Endothelial cell (in vitro differentiated cells): Measurements from ENCODE around the gene PADI1. TPM values are rescaled to one million over a fixed set of nuclear protein-coding genes. Genes with fewer than 3 reads are reported as not detected.

Experiments
- DNase-seq: peaks from one replicate; pipeline ENCODE4 v3.0.0; 2021; ENCODE audit warnings: low spot score
- H3K27ac Mint-ChIP-seq: one replicate; pipeline ENCODE4 v1.8.0; 2021; ENCODE audit warnings: mixed read lengths, inconsistent platforms; ENCODE audit not compliant: unreplicated experiment
- H3K27me3 Mint-ChIP-seq: one replicate; pipeline ENCODE4 v1.8.0; 2021; ENCODE audit warnings: mild to moderate bottlenecking, moderate library complexity, mixed read lengths, inconsistent platforms; ENCODE audit not compliant: unreplicated experiment
- H3K36me3 Mint-ChIP-seq: one replicate; pipeline ENCODE4 v1.8.0; 2021; ENCODE audit warnings: mild to moderate bottlenecking, low read depth, mixed read lengths, inconsistent platforms; ENCODE audit not compliant: unreplicated experiment
- H3K4me1 Mint-ChIP-seq: one replicate; pipeline ENCODE4 v1.8.0; 2021; ENCODE audit warnings: mild to moderate bottlenecking, mixed read lengths, inconsistent platforms; ENCODE audit not compliant: unreplicated experiment
- H3K4me3 Mint-ChIP-seq: one replicate; pipeline ENCODE4 v1.8.0; 2021; ENCODE audit warnings: mild to moderate bottlenecking, mixed read lengths, inconsistent platforms; ENCODE audit not compliant: unreplicated experiment
- H3K9me3 Mint-ChIP-seq: one replicate; pipeline ENCODE4 v1.8.0; 2021; ENCODE audit warnings: mixed read lengths, inconsistent platforms; ENCODE audit not compliant: unreplicated experiment
- CTCF ChIP-seq: fragments of 200-600 bp; sonication (generic); IDR thresholded peaks from one replicate; pipeline ENCODE4 v1.5.0; 2021; ENCODE audit warnings: antibody characterized with exemption; ENCODE audit not compliant: unreplicated experiment
- total RNA-seq: library from RNA; stranded (reverse); fragmentation: NEBNext Ultra II Directional; extraction: Animal tissue kit (Norgen Biotek cat#: 25700); gene quantifications from one replicate; pipeline ENCODE4 v1.2.1, GENCODE V29; 2021; ENCODE audit not compliant: unreplicated experiment

PADI1 gene
- total RNA-seq, 1 donor from 2014 or later, result 0.08 TPM

DNA sequence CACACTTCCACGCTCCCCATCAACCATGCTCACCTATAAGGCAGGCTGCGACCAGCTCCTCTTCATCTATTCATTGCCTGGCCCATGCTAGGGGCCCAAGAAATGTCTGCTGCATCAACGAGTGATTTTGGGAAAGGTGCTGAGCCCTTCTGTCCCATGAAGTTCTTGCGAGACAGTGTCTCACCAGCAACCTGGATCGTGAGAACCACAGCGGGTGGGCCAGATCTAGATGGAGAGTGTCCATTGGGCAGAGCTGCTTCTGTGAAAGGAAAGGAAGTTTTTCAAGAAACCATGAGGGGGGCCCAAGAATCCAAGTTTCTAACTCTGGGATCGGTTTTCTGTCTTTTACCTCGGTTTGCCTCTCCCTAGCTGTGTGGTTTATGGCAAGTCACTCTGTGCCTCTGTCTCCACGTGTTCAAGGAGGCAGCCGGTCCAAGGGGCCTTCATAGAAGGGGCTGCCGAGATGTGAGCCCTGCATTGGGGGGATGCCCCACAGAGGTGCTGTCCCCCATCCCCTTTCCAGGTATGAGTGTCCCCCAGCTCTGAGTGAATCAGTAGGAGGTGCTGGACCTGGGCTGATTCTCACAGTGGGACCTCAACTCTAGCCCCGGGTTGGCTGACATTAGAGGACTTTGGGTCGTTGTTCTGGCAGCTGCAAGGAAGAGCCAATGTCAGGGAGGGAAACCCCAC lies 8.3 kb upstream of the PADI1 start:
- no peak overlapping the region for H3K4me3 Mint-ChIP-seq
- no peaks in the 10 kb centered on the region for H3K9me3 Mint-ChIP-seq
- no peak for TF ChIP-seq CTCF
- no peaks in the 10 kb centered on the region for H3K4me1 Mint-ChIP-seq
- peaks cover 8% of the 10 kb centered on the region for H3K27me3 Mint-ChIP-seq
- no peaks in the 10 kb centered on the region for H3K36me3 Mint-ChIP-seq
- no peak overlapping the region for H3K27ac Mint-ChIP-seq
- no peak for DNase-seq

- Mint-ChIP-seq H3K4me1 (no peaks in the 10 kb centered on the region), H3K27me3 (peaks cover 2% of the 10 kb centered on the region), H3K9me3 (no peaks in the 10 kb centered on the region), H3K4me3 (no peak overlapping the region), H3K27ac (no peak overlapping the region), H3K36me3 (no peaks in the 10 kb centered on the region)
- no peak for DNase-seq
- TF ChIP-seq CTCF, result no peak
Measured at GRCh38 chr1:17197696-17198095, 7.2 kb upstream of the PADI1 start.

DNA sequence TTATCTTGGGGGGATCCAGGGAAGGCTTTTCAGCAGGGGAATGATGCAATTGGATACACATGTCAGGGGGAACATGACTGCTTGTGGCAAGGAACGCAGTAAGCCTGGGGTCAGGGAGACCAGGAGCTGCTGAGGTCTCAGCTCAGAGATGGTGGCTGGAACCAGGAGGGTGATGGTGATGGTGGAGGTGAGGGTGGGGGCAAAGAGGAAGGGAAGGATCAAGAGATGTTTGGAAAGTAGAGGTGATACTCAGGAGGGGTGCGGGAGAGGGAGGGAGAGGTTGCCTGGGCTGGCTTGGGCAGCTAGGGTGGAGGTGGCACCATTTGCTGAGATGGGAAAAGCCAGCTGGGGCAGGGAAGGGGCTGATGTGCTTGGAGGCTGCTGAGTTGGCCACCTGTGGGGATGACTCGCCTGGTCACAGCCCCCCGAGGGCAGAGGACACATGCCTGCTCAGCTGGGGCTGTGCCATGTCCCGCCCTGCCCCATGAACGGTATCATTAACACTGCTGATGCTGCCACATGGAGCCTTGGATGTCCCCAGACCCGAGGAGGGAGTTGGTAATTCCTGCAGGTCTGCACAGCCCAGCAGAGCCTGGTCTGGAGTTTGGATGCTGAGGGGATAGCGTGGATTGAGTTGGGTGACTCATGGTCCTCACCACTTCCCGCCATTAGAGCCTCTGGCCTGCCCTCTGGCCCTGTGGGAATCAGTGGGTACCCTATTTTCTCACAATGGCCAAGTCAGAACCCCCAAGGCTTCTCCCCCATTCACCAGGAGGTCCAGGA lies 6.3 kb upstream of the PADI1 start:
- Mint-ChIP-seq H3K27ac (no peak overlapping the region), H3K27me3 (peaks cover 2% of the 10 kb centered on the region), H3K9me3 (no peaks in the 10 kb centered on the region), H3K4me3 (no peak overlapping the region), H3K4me1 (no peaks in the 10 kb centered on the region), H3K36me3 (no peaks in the 10 kb centered on the region)
- DNase-seq, result no peak
- TF ChIP-seq CTCF, result no peak

- no peak for TF ChIP-seq CTCF
- H3K9me3 Mint-ChIP-seq, result no peaks in the 10 kb centered on the region
- no peaks in the 10 kb centered on the region for H3K36me3 Mint-ChIP-seq
- H3K27ac Mint-ChIP-seq, result no peak overlapping the region
- peaks cover 2% of the 10 kb centered on the region for H3K27me3 Mint-ChIP-seq
- H3K4me1 Mint-ChIP-seq, result no peaks in the 10 kb centered on the region
- H3K4me3 Mint-ChIP-seq, result no peak overlapping the region
- DNase-seq, result no peak
Measured at GRCh38 chr1:17199267-17200044, 5.5 kb upstream of the PADI1 start.

DNA sequence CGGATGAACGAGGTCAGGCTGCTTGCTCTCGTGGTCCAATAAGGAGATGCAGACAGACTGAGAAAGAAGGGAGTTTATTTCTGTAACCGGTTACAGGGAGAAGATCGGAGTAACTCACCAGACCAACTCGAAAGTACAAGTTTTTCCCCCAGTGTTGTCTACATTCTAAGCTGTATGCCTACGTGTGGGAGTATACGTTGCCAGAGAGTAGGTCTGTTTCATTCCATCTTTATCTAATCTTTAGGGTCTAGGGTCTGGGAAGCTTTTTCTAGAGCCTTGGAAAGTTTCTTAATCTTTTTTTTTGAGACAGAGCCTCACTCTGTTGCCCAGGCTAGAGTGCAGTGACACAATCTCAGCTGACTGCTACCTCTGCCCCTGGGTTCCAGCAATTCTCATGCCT lies 4.7 kb upstream of the PADI1 start:
- Mint-ChIP-seq H3K27me3 (peaks cover 2% of the 10 kb centered on the region), H3K27ac (no peak overlapping the region), H3K9me3 (no peaks in the 10 kb centered on the region), H3K36me3 (no peaks in the 10 kb centered on the region), H3K4me1 (no peaks in the 10 kb centered on the region), H3K4me3 (no peak overlapping the region)
- DNase-seq, result no peak
- no peak for TF ChIP-seq CTCF
